Measurements from ENCODE around the gene MYH11.

Gene MYH11

DNA sequence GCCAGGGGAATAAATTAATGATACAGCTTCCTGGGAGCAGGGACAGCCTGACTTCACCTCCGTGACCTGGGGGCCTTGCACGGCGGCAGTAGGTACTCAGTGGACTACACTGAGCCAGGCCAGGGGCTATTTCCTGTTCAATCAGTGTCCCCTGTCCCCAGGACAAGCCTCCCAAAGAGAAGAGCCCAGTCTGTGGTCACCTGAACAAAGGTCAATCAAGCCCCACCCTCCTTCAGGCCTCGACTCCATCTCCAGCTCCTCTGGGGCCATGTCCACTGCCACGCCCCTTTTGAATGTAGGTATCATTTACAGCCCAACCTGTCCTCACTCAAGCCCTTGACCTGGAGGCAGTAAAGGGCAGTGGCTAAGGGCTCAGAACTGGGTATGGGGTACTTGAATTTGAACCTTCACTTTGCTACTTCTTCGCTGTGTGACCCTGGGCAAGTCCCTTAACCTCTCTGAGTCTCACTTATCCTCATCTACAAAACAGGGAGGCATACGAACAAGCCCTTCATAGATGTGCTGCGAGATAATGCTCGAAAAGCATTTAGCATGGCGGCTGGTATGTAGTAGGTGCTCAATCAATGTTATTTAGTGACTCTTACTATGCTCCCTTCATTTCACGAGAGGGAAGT lies 29.0 kb downstream of the MYH11 start:
- H3K27ac ChIP-seq: no peak overlapping the region
- TF ChIP-seq, protein P1, sequence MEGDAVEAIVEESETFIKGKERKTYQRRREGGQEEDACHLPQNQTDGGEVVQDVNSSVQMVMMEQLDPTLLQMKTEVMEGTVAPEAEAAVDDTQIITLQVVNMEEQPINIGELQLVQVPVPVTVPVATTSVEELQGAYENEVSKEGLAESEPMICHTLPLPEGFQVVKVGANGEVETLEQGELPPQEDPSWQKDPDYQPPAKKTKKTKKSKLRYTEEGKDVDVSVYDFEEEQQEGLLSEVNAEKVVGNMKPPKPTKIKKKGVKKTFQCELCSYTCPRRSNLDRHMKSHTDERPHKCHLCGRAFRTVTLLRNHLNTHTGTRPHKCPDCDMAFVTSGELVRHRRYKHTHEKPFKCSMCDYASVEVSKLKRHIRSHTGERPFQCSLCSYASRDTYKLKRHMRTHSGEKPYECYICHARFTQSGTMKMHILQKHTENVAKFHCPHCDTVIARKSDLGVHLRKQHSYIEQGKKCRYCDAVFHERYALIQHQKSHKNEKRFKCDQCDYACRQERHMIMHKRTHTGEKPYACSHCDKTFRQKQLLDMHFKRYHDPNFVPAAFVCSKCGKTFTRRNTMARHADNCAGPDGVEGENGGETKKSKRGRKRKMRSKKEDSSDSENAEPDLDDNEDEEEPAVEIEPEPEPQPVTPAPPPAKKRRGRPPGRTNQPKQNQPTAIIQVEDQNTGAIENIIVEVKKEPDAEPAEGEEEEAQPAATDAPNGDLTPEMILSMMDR (conservative IDR thresholded peaks at IDR 0.05): no peak

DNA sequence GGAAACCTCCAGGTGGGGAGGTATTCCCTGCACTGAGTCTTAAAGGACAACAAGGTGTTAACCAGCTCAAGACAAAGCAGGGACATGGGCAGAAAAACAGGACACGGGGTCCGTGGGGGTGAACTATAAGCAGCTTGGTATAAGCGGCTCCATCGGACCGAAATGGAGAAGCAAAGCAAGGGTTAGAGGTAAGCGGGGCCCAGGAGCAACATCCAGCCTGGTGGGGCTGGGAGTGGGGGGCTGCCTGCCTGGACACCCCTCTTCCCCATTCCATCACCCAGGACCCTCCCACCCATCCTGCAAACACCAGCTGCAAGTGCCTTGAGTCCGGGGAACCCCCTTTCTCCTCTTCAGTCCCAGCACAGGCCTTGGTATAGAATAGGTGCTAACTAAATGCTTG lies 29.5 kb downstream of the MYH11 start:
- TF ChIP-seq, protein P1 (conservative IDR thresholded peaks at IDR 0.05): no peak
- H3K27ac ChIP-seq: no peak overlapping the region

DNA sequence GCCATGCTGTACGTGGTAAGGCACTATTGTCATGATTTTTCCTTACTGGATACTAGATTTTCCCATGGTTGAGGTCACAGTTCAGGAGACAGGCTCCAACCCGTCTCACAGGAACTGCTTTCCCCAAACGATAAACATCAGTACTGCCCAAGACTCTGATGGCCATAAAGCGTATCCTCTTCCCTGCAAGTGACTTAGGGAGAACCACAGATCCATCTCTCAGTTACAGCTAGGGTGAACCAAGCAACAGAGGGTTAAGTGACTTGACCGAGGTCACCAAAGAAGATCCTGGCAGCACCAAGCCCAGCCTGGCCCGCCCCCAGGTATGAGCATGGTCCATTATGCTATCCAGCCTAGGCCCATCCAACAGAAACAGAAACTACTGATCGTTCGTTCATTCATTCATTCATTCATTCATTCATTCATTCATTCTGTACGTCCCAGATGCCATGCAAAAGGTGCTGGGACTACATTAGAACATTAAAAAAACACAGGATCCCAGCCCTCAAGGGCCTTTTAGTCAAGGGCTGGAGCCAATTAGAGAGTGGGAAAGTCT lies 31.0 kb downstream of the MYH11 start:
- no peak overlapping the region for H3K27ac ChIP-seq
- TF ChIP-seq, protein P1 (conservative IDR thresholded peaks at IDR 0.05): no peak

DNA sequence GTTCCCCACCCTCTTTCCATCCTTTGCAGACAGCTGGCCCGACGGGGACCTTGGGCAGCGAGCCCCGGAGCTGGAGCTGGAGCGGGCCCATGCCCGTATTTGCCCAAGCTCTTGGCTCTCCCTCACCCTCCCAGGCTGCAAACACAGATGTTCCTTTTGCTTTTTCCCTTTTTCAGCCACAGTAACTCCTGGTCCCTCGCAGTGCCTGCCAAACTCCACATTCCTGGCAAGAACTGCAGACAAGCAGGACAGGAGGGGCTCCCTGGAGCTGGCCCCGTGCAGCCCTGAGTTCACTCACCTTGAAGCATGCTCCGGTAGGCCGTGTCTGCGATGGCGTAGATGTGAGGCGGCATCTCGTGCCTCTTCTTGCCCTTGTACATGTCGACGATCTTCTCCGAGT lies 33.9 kb downstream of the MYH11 start:
- H3K27ac ChIP-seq: no peak overlapping the region
- TF ChIP-seq, protein P1 (conservative IDR thresholded peaks at IDR 0.05): no peak

DNA sequence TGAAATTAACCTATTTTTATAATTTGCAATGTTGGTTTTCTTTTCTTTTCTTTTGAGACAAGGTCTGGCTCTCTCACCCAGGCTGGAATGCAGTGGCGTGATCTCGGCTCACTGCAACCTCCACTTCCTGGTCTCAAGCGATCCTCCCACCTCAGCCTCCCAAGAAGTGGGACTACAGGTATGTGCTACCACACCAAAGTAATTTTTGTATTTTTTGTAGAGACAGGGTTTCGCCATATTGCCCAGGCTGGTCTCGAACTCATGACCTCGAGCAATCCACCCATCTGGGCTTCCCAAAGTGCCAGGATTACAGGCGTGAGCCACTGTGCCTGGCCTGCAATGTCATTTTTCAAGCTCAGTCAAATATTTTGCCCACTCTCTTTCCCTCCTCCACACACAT lies 36.0 kb downstream of the MYH11 start:
- no peak overlapping the region for H3K27ac ChIP-seq
- TF ChIP-seq, protein P1 (conservative IDR thresholded peaks at IDR 0.05): no peak

DNA sequence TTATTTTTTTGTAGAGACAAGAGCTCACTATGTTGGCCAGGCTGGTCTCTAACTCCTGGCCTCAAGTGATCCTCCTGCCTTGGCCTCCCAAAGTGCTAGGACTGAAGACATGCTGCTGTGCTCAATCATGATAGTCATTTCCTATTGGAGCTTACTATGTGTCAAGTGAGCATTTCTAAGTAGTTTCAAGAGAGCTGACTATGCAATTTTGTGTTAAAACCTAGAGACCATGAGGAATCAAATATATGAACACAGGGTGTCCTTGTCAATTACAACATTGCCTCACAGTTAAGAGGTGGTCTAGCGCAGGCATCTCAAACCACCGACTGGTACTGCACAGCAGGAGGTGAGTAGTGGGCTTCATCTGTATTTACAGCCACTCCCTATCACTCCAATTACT lies 37.8 kb downstream of the MYH11 start:
- TF ChIP-seq, protein P1 (conservative IDR thresholded peaks at IDR 0.05): no peak
- H3K27ac ChIP-seq: no peak overlapping the region

DNA sequence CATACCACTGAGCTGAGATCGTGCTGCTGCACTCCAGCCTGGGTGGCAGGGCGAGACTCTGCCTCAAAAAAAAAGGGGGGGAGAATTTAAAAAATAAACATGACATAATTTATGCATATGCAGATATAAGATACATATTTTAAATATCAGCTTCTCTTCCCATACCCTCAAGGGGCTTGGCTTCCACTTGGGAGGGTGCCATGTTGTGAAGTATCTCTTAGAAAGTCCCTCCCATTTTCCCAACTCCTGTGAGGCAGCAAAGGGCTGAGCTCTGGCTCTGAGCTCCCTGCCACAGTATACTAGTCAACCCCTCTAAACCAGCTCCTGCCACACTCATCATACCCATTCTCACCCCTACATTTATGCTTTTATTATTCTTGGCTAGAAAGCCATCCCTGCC lies 39.4 kb downstream of the MYH11 start:
- no peak overlapping the region for H3K27ac ChIP-seq
- TF ChIP-seq, protein P1 (conservative IDR thresholded peaks at IDR 0.05): no peak
